SK-MEL-5 (cell line): ENCODE measurements around the gene SERAC1. TPM values are rescaled to one million over a fixed set of nuclear protein-coding genes. Genes with fewer than 3 reads are reported as not detected.

Experiments used
- DNase-seq: peaks from one replicate; pipeline ENCODE4 v3.0.0-alpha.2; 2016; ENCODE audit warnings: low read depth, low spot score
- in situ Hi-C: cut with HindIII; loops from 2 replicates; pipeline ENCODE4 v1.10.0; 2016; ENCODE audit warnings: low sequenced_read_pairs, high pct_unique_total_duplicates, low pct_unique_long_range_greater_than_20kb
- total RNA-seq: library from RNA; depleted of rRNA; stranded (reverse); fragments of >200 nt; shearing (Covaris generic); gene quantifications from 2 replicates; pipeline ENCODE4 v1.2.3, GENCODE V29; 2014

The SERAC1 gene
- total RNA-seq, 1 experiment from 2014 or later: 6.6 TPM

- DNase-seq: no peak
- in situ Hi-C loops: no loop called here
Measured at GRCh38 chr6:158071121-158072082, 96.7 kb downstream of the SERAC1 start.

- DNase-seq: no peak
- in situ Hi-C loops: no loop called here
Measured at GRCh38 chr6:158070513-158070912, 97.5 kb downstream of the SERAC1 start.

- in situ Hi-C loops: no loop called here
- DNase-seq: no peak
Measured at GRCh38 chr6:158069800-158070195, 98.3 kb downstream of the SERAC1 start.

- in situ Hi-C loops: no loop called here
- no peak for DNase-seq
Measured at GRCh38 chr6:158068893-158069799, 98.9 kb downstream of the SERAC1 start.

- in situ Hi-C loops: no loop called here
Measured at GRCh38 chr6:158068156-158068892, 99.7 kb downstream of the SERAC1 start.

GRCh38 chr6:158067436-158068015, 100.5 kb downstream of the SERAC1 start:
- DNase-seq: no peak
- in situ Hi-C loops: no loop called here

More at GRCh38 chr6:158068156-158068892, 99.7 kb downstream of the SERAC1 start:
- DNase-seq: no peak

- DNase-seq: no peak
- in situ Hi-C loops: no loop called here
Measured at GRCh38 chr6:158066136-158066781, 101.8 kb downstream of the SERAC1 start.

- no peak for DNase-seq
- in situ Hi-C loops: no loop called here
Measured at GRCh38 chr6:158064725-158065251, 103.3 kb downstream of the SERAC1 start.

GRCh38 chr6:158063736-158064135, 104.3 kb downstream of the SERAC1 start:
- in situ Hi-C loops: no loop called here
- DNase-seq: no peak

GRCh38 chr6:158061709-158062461, 106.2 kb downstream of the SERAC1 start:
- in situ Hi-C loops: no loop called here
- DNase-seq: no peak

- DNase-seq: no peak
- in situ Hi-C loops: no loop called here
Measured at GRCh38 chr6:158061361-158061708, 106.7 kb downstream of the SERAC1 start.

GRCh38 chr6:158060455-158061360, 107.4 kb downstream of the SERAC1 start:
- in situ Hi-C loops: no loop called here
- DNase-seq: no peak
